ENCODE results near the gene MYO10. TPM values are rescaled to one million over a fixed set of nuclear protein-coding genes. Genes with fewer than 3 reads are reported as not detected.

The MYO10 gene
- total RNA-seq, 4 donors from 2014 or later = 34.7 to 122 (median 71.2) TPM

- Histone ChIP-seq H3K27ac (no peak overlapping the region), H3K4me1 (no peaks in the 10 kb centered on the region), H3K36me3 (peaks cover 0 to 14% (median 0%) of the 10 kb centered on the region in 3 donors), H3K4me3 (no peak overlapping the region), H3K9me3 (no peaks in the 10 kb centered on the region), H3K27me3 (no peaks in the 10 kb centered on the region)
- no peak for DNase-seq
- TF ChIP-seq POLR2A (IDR thresholded peaks at IDR 0.05) = no peak
- TF ChIP-seq, protein P1, sequence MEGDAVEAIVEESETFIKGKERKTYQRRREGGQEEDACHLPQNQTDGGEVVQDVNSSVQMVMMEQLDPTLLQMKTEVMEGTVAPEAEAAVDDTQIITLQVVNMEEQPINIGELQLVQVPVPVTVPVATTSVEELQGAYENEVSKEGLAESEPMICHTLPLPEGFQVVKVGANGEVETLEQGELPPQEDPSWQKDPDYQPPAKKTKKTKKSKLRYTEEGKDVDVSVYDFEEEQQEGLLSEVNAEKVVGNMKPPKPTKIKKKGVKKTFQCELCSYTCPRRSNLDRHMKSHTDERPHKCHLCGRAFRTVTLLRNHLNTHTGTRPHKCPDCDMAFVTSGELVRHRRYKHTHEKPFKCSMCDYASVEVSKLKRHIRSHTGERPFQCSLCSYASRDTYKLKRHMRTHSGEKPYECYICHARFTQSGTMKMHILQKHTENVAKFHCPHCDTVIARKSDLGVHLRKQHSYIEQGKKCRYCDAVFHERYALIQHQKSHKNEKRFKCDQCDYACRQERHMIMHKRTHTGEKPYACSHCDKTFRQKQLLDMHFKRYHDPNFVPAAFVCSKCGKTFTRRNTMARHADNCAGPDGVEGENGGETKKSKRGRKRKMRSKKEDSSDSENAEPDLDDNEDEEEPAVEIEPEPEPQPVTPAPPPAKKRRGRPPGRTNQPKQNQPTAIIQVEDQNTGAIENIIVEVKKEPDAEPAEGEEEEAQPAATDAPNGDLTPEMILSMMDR (IDR thresholded peaks at IDR 0.05) = no peak
Observed at GRCh38 chr5:16791904-16792597, 144.0 kb downstream of the MYO10 start.

GRCh38 chr5:16791036-16791705, 144.9 kb downstream of the MYO10 start:
- H3K4me1 ChIP-seq = no peaks in the 10 kb centered on the region
- no peak overlapping the region for H3K27ac ChIP-seq
- no peak overlapping the region for H3K4me3 ChIP-seq
- H3K27me3 ChIP-seq = no peaks in the 10 kb centered on the region
- TF ChIP-seq POLR2A (IDR thresholded peaks at IDR 0.05) = no peak
- TF ChIP-seq, protein P1 (IDR thresholded peaks at IDR 0.05) = peak; percentile 33 to 86 (median 74)
- DNase-seq = no peak
- peaks cover 0 to 14% (median 0%) of the 10 kb centered on the region in 3 donors for H3K36me3 ChIP-seq
- H3K9me3 ChIP-seq = no peaks in the 10 kb centered on the region

DNA sequence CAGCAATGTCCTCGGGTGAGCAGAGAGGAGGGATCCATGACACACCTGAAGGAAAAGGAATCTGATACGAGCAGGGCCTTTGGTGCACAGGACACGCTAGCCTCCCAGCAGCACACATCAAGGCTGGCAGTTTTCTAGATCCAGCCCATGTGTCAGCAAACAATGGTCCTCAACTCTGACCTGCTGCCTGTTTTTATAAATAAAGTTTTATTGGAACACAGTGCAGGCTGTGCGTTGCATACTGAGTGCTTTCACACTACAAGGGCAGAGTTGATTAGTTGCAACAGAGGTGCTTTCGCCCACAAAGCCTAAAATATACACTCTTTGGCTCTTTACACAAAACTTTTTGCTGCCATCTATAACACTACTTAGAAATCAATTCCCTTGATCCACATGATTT, 147.1 kb downstream of the MYO10 start:
- no peaks in the 10 kb centered on the region for H3K9me3 ChIP-seq
- no peak overlapping the region for H3K4me3 ChIP-seq
- TF ChIP-seq, protein P1 (IDR thresholded peaks at IDR 0.05) = no peak
- TF ChIP-seq POLR2A (IDR thresholded peaks at IDR 0.05) = no peak
- no peaks in the 10 kb centered on the region for H3K4me1 ChIP-seq
- H3K27ac ChIP-seq = no peak overlapping the region
- no peaks in the 10 kb centered on the region for H3K27me3 ChIP-seq
- H3K36me3 ChIP-seq = peaks cover 0 to 12% (median 0%) of the 10 kb centered on the region in 3 donors
- no peak for DNase-seq

DNA sequence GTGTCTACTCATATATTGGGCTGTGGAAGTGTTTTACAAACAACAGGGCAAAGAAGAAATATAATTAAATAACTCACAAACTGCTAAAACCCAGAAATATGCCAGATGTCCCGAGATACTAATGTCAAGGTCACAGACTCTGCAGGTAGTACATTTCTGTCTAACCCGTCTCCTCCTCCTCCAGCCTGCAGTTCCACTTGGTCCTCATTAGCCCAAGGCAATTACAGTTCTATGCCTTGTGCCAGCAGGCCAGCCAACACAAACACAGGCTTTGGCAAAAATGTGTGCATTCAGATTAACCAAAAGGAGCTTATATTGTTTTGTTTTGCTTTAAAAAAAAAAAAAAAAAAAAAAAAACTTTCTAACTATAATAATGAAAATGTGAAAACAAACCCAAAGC, 148.8 kb downstream of the MYO10 start:
- Histone ChIP-seq H3K27ac (no peak overlapping the region), H3K9me3 (no peaks in the 10 kb centered on the region), H3K4me3 (no peak overlapping the region), H3K36me3 (peaks cover 0 to 26% (median 0%) of the 10 kb centered on the region in 3 donors), H3K27me3 (no peaks in the 10 kb centered on the region), H3K4me1 (no peaks in the 10 kb centered on the region)
- no peak for DNase-seq
- TF ChIP-seq, protein P1 (IDR thresholded peaks at IDR 0.05) = no peak
- no peak for TF ChIP-seq POLR2A (IDR thresholded peaks at IDR 0.05)

DNA sequence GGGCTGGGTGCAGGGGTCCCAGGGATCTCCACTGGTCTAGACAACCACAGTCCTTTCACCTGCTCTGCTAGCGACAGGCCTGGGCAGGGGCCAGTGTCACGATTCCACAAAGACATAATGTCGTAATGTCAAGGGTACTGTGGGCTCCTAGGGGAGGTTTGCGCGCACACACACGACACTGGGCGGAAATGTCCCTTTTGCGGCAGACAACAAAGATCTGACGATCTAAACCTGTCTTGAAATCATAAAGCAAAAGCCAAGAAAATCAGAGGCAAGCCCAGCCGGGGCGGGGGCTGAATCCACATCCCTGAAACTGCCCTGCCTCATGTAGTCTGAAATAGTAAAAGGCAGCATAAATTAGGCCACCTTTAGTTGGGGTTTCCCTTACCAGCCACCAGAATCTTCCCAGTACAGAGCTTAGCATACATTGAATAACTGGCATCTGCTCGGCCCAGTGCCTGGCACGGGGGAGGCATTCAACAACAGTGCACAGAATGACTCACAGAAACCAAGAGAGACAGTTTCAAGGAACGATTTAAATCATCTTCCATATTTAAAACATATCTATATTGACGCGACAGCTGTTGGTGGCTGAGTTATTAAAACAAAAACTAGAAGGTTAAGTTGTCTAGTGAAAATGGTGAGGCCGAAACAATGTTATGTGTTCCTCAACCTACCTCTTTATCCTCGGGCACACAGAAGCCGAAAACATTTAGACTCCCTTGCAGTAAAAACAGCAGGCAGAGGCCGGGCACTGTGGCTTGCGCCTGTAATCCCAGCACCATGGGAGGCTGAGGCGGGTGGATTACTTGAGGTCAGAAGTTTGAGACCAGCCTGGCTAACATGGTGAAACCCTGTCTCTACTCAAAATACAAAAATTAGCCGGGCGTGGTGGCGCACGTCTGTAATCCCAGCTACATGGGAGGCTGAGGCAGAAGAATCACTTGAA, 151.0 kb downstream of the MYO10 start:
- no peak overlapping the region for H3K4me3 ChIP-seq
- no peak overlapping the region for H3K27ac ChIP-seq
- no peaks in the 10 kb centered on the region for H3K9me3 ChIP-seq
- DNase-seq = no peak
- TF ChIP-seq, protein P1 (IDR thresholded peaks at IDR 0.05) = no peak
- no peak for TF ChIP-seq POLR2A (IDR thresholded peaks at IDR 0.05)
- no peaks in the 10 kb centered on the region for H3K27me3 ChIP-seq
- H3K36me3 ChIP-seq = peaks cover 0 to 40% (median 0%) of the 10 kb centered on the region in 3 donors
- no peaks in the 10 kb centered on the region for H3K4me1 ChIP-seq

Data from Peyer's patch (tissue), 4 donors.